Caco-2 (cell line): Measurements from ENCODE around the gene TAF11. TPM values are rescaled to one million over a fixed set of nuclear protein-coding genes. Genes with fewer than 3 reads are reported as not detected.
"Not testable (repeated sequence)": the region's sequence is repeated elsewhere in the genome, so short reads cannot be mapped to it uniquely, and the experiment has no call there.

Experiments used
- BruUV-seq: library from RNA; stranded (reverse); fragments of 400-500 nt; replicated peaks from 2 replicates; lab custom pipeline; 2021; lab: Mats Ljungman, UMichigan
- CTCF ChIA-PET: fragments of 300-600 bp; sonication (Branson Sonifier 250); formaldehyde crosslinking; loops from one replicate; lab custom pipeline; 2022; ENCODE audit warnings: antibody characterized with exemption; lab: Charles Lee
- POLR2A ChIA-PET: fragments of 300-600 bp; sonication (Branson Sonifier 250); formaldehyde crosslinking; loops from one replicate; lab custom pipeline; 2022; ENCODE audit warnings: antibody characterized with exemption; lab: Charles Lee
- DNase-seq, 2 experiments: peaks; one replicate each; pipeline versions ENCODE4 v3.0.0 to v3.0.0-alpha.2; 2020 to 2022
- H3K27me3 ChIP-seq: replicated peaks from 2 replicates; pipeline ENCODE4 v1.6.0; 2011; ENCODE audit warnings: low read length; ENCODE audit not compliant: control insufficient read depth, insufficient read depth
- H3K36me3 ChIP-seq: 2 replicates; pipeline ENCODE4 v1.5.1; 2011; ENCODE audit warnings: low read length; ENCODE audit not compliant: control insufficient read depth, insufficient read depth
- H3K4me1 ChIP-seq: fragments of 250-450 bp; sonication (Bioruptor Pico); 2 replicates; pipeline ENCODE4 v1.5.1; 2020; ENCODE audit warnings: mild to moderate bottlenecking
- H3K4me3 ChIP-seq: 2 replicates; pipeline ENCODE4 v1.5.1; 2011; ENCODE audit warnings: low read depth, mild to moderate bottlenecking, control low read depth, low read length
- H3K9me3 ChIP-seq: fragments of 250-450 bp; sonication (Bioruptor Pico); 2 replicates; pipeline ENCODE4 v1.5.1; 2020; ENCODE audit warnings: mild to moderate bottlenecking, moderate library complexity
- H3K27ac Mint-ChIP-seq: one replicate; pipeline ENCODE4 v1.8.0; 2022; ENCODE audit warnings: mixed read lengths; ENCODE audit not compliant: unreplicated experiment
- H3K27me3 Mint-ChIP-seq: one replicate; pipeline ENCODE4 v1.8.0; 2022; ENCODE audit warnings: mixed read lengths; ENCODE audit not compliant: insufficient read depth, unreplicated experiment
- H3K36me3 Mint-ChIP-seq: one replicate; pipeline ENCODE4 v1.8.0; 2022; ENCODE audit warnings: mild to moderate bottlenecking, mixed read lengths; ENCODE audit not compliant: insufficient read depth, unreplicated experiment
- H3K4me1 Mint-ChIP-seq: one replicate; pipeline ENCODE4 v1.8.0; 2022; ENCODE audit warnings: low read depth, mixed read lengths; ENCODE audit not compliant: unreplicated experiment
- H3K4me3 Mint-ChIP-seq: one replicate; pipeline ENCODE4 v1.8.0; 2022; ENCODE audit warnings: mild to moderate bottlenecking, moderate library complexity, mixed read lengths; ENCODE audit not compliant: unreplicated experiment
- H3K9me3 Mint-ChIP-seq: one replicate; pipeline ENCODE4 v1.8.0; 2022; ENCODE audit warnings: mixed read lengths; ENCODE audit not compliant: unreplicated experiment
- CTCF ChIP-seq, 2 experiments: fragments of 200-600 bp in 1 of 2; IDR thresholded peaks; 1 replicate in 1 of 2; 2 replicates in 1 of 2; pipeline versions ENCODE4 v1.5.1 to v1.8.0; 2011 to 2022; ENCODE audit warnings: antibody characterized with exemption in 1 of 2, control low read depth in 1 of 2, inconsistent platforms in 1 of 2, low read depth in 1 of 2, low read length in 1 of 2, mild to moderate bottlenecking in 1 of 2, moderate library complexity in 1 of 2; ENCODE audit not compliant: insufficient read depth in 1 of 2, severe bottlenecking in 1 of 2, unreplicated experiment in 1 of 2
- intact Hi-C: fragments of 100-400 bp; cut with micrococcal nuclease; formaldehyde crosslinking; loops from one replicate; pipeline ENCODE4 v1.10.0; 2022; ENCODE audit not compliant: unreplicated experiment
- total RNA-seq: library from RNA; stranded (reverse); gene quantifications from 2 replicates; pipeline ENCODE4 v1.2.3, GENCODE V29; 2022

TAF11 gene
- total RNA-seq, 1 experiment from 2014 or later = 28.3 TPM

GRCh38 chr6:34901930-34902329 lies 14.1 kb upstream of the TAF11 start:
- peaks cover 7% of the 10 kb centered on the region for H3K4me1 ChIP-seq
- no peak for TF ChIP-seq CTCF (IDR thresholded peaks at IDR 0.05; ENCODE audit: insufficient read depth in 1 of 2, low read depth in 1 of 2, low read length in 1 of 2, severe bottlenecking in 1 of 2, unreplicated experiment in 1 of 2)
- Mint-ChIP-seq H3K27me3 (no peaks in the 10 kb centered on the region), H3K9me3 (no peaks in the 10 kb centered on the region), H3K27ac (peak overlapping the region; percentile 37), H3K36me3 (no peaks in the 10 kb centered on the region), H3K4me1 (no peaks in the 10 kb centered on the region), H3K4me3 (no peak overlapping the region)
- H3K4me3 ChIP-seq = no peak overlapping the region
- CTCF ChIA-PET = interaction anchor here (0.7 kb wide), 1 partner anchor 12 kb away, joined by 4 read pairs; no protein-coding TSS in a partner anchor
- DNase-seq = no peak
- no peaks in the 10 kb centered on the region for H3K27me3 ChIP-seq
- H3K36me3 ChIP-seq = no peaks in the 10 kb centered on the region
- intact Hi-C loops = no loop called here
- no TSS peak for BruUV-seq
- POLR2A ChIA-PET = interaction anchor here (0.7 kb wide), 1 partner anchor 251 kb away, joined by 5 read pairs; no protein-coding TSS in a partner anchor
- H3K9me3 ChIP-seq = no peaks in the 10 kb centered on the region

GRCh38 chr6:34900321-34901031 lies 12.6 kb upstream of the TAF11 start:
- ChIA-PET POLR2A (no interaction called here), CTCF (no interaction called here)
- DNase-seq = no peak
- no peak for TF ChIP-seq CTCF (IDR thresholded peaks at IDR 0.05; ENCODE audit: insufficient read depth in 1 of 2, low read depth in 1 of 2, low read length in 1 of 2, severe bottlenecking in 1 of 2, unreplicated experiment in 1 of 2)
- Histone ChIP-seq H3K27me3 (no peaks in the 10 kb centered on the region), H3K4me3 (no peak overlapping the region), H3K9me3 (no peaks in the 10 kb centered on the region), H3K4me1 (peaks cover 7% of the 10 kb centered on the region), H3K36me3 (no peaks in the 10 kb centered on the region)
- Mint-ChIP-seq H3K4me1 (no peaks in the 10 kb centered on the region), H3K27me3 (no peaks in the 10 kb centered on the region), H3K27ac (no peak overlapping the region), H3K4me3 (no peak overlapping the region), H3K9me3 (no peaks in the 10 kb centered on the region), H3K36me3 (no peaks in the 10 kb centered on the region)
- intact Hi-C loops = no loop called here
- BruUV-seq = no TSS peak

- H3K36me3 ChIP-seq, DNase-seq, H3K9me3 ChIP-seq, H3K27ac Mint-ChIP-seq, H3K36me3 Mint-ChIP-seq, intact Hi-C loops, H3K4me3 ChIP-seq, H3K27me3 Mint-ChIP-seq, POLR2A ChIA-PET, H3K4me1 ChIP-seq, H3K27me3 ChIP-seq, CTCF ChIA-PET, H3K4me3 Mint-ChIP-seq, BruUV-seq, H3K4me1 Mint-ChIP-seq, H3K9me3 Mint-ChIP-seq: not testable (repeated sequence)
Measured at GRCh38 chr6:34899748-34900147, 11.9 kb upstream of the TAF11 start.
